SK-N-SH (cell line): ENCODE results near the gene PPP1R8. TPM values are rescaled to one million over a fixed set of nuclear protein-coding genes. Genes with fewer than 3 reads are reported as not detected.

Experiments used
- CTCF ChIA-PET: fragments of 300-600, 350-600 bp; formaldehyde crosslinking; extraction: SDS; loops from one replicate; lab custom pipeline; 2021; lab: Yijun Ruan, JAX
- POLR2A ChIA-PET: fragments of 350-600 bp; sonication (Branson Sonifier 250); formaldehyde crosslinking; extraction: SDS; loops from one replicate; lab custom pipeline; 2020; ENCODE audit warnings: antibody characterized with exemption, inconsistent platforms; lab: Yijun Ruan, JAX
- DNase-seq: peaks from one replicate; pipeline ENCODE4 v3.0.0; 2012
- H2AFZ ChIP-seq: fragments of 200-600 bp; sonication (generic); 2 replicates; pipeline ENCODE4 v1.8.1; 2016; ENCODE audit warnings: antibody characterized with exemption, mild to moderate bottlenecking, low read depth
- H3F3A ChIP-seq: fragments of 200-600 bp; sonication (generic); replicated peaks from 2 replicates; pipeline ENCODE3; 2016; ENCODE audit warnings: antibody characterized with exemption, mild to moderate bottlenecking; ENCODE audit not compliant: insufficient read depth
- H3K27ac ChIP-seq, 2 experiments: fragments of 200-500 bp in 1 of 2; fragments of 200-600 bp in 1 of 2; sonication (Bioruptor generic) in 1 of 2; sonication (generic), shearing (Covaris generic) in 1 of 2; 2 replicates each; pipeline versions ENCODE4 v1.5.1 to v1.6.1; 2014 to 2016; ENCODE audit warnings: low read depth in 2 of 2, inconsistent platforms in 1 of 2, low read length in 1 of 2, mild to moderate bottlenecking in 1 of 2, mixed read lengths in 1 of 2
- H3K27me3 ChIP-seq: fragments of 200-600 bp; sonication (generic), shearing (Covaris generic); 2 replicates; pipeline ENCODE4 v1.6.1; 2016; ENCODE audit warnings: mixed run types; ENCODE audit not compliant: insufficient read depth
- H3K36me3 ChIP-seq, 2 experiments: fragments of 200-500 bp in 1 of 2; fragments of 200-600 bp in 1 of 2; sonication (Bioruptor generic) in 1 of 2; sonication (generic) in 1 of 2; replicated peaks in 1 of 2; 2 replicates each; pipeline versions ENCODE3 to v1.5.1; 2014 to 2016; ENCODE audit warnings: low read length in 1 of 2, mild to moderate bottlenecking in 1 of 2; ENCODE audit not compliant: insufficient read depth in 2 of 2, control insufficient read depth in 1 of 2
- H3K4me1 ChIP-seq, 2 experiments: fragments of 200-500 bp in 1 of 2; fragments of 200-600 bp in 1 of 2; sonication (Bioruptor generic) in 1 of 2; sonication (generic), shearing (Covaris generic) in 1 of 2; 2 replicates each; pipeline versions ENCODE4 v1.5.1 to v1.6.1; 2014 to 2016; ENCODE audit warnings: low read depth in 1 of 2, low read length in 1 of 2, mixed run types in 1 of 2; ENCODE audit not compliant: insufficient read depth in 2 of 2, control insufficient read depth in 1 of 2
- H3K4me2 ChIP-seq: fragments of 200-600 bp; sonication (generic), shearing (Covaris generic); 2 replicates; pipeline ENCODE4 v1.6.1; 2017; ENCODE audit warnings: mixed run types
- H3K4me3 ChIP-seq, 2 experiments: fragments of 200-500 bp in 1 of 2; fragments of 200-600 bp in 1 of 2; sonication (Bioruptor generic) in 1 of 2; sonication (generic), shearing (Covaris generic) in 1 of 2; 2 replicates each; pipeline versions ENCODE4 v1.5.1 to v1.8.1; 2014 to 2016; ENCODE audit warnings: low read depth in 2 of 2, inconsistent platforms in 1 of 2, low read length in 1 of 2, mild to moderate bottlenecking in 1 of 2, mixed read lengths in 1 of 2, moderate library complexity in 1 of 2
- H3K79me2 ChIP-seq: fragments of 200-600 bp; sonication (generic); 2 replicates; pipeline ENCODE4 v1.8.1; 2017; ENCODE audit warnings: mild to moderate bottlenecking; ENCODE audit not compliant: insufficient read depth
- H3K9ac ChIP-seq: fragments of 200-600 bp; sonication (generic); 2 replicates; pipeline ENCODE4 v1.6.1; 2017; ENCODE audit warnings: mixed run types
- H3K9me2 ChIP-seq: fragments of 200-600 bp; sonication (generic); 2 replicates; pipeline ENCODE4 v1.6.1; 2017; ENCODE audit warnings: mixed run types
- H3K9me3 ChIP-seq: fragments of 200-600 bp; sonication (generic); 2 replicates; pipeline ENCODE4 v1.6.1; 2017; ENCODE audit warnings: mixed run types, mild to moderate bottlenecking, moderate library complexity
- H4K20me1 ChIP-seq: fragments of 200-600 bp; sonication (generic); 2 replicates; pipeline ENCODE4 v1.6.1; 2017; ENCODE audit warnings: mild to moderate bottlenecking, mixed run types; ENCODE audit not compliant: insufficient read depth
- EZH2phosphoT487 ChIP-seq: fragments of 200-600 bp; sonication (generic); IDR thresholded peaks from 2 replicates; pipeline ENCODE4 v1.6.1; 2017; ENCODE audit warnings: low read depth, mixed run types, mild to moderate bottlenecking, antibody characterized with exemption, moderate library complexity, borderline replicate concordance
- GABPA ChIP-seq: IDR thresholded peaks from 2 replicates; pipeline ENCODE4 v1.4.0; 2012; ENCODE audit warnings: low read depth, mild to moderate bottlenecking
- GATA2 ChIP-seq: sonication (generic); formaldehyde crosslinking; IDR thresholded peaks from 2 replicates; pipeline ENCODE4 v1.5.0; 2020; ENCODE audit warnings: mild to moderate bottlenecking, missing genetic modification reagents
- JUND ChIP-seq: IDR thresholded peaks from 2 replicates; pipeline ENCODE4 v1.4.0; 2012
- MEF2A ChIP-seq: IDR thresholded peaks from 2 replicates; pipeline ENCODE4 v1.4.0; 2012; ENCODE audit warnings: low read depth, borderline replicate concordance
- POLR2AphosphoS5 ChIP-seq: IDR thresholded peaks from 2 replicates; pipeline ENCODE4 v1.6.1; 2012; ENCODE audit warnings: low read depth, low read length
- SIN3A ChIP-seq: IDR thresholded peaks from 2 replicates; pipeline ENCODE4 v1.6.1; 2012; ENCODE audit warnings: low read depth, mild to moderate bottlenecking, low read length, moderate library complexity, borderline replicate concordance
- SMC3 ChIP-seq: IDR thresholded peaks from 2 replicates; pipeline ENCODE4 v1.6.1; 2012; ENCODE audit warnings: low read depth, low read length, improper control_type of control experiment
- USF2 ChIP-seq: fragments of 150-350 bp; IDR thresholded peaks from 2 replicates; pipeline ENCODE4 v1.6.1; 2017; ENCODE audit warnings: antibody characterized with exemption, low read length, low read depth, borderline replicate concordance
- WGBS: methylation state at CpG from one replicate; pipeline ENCODE4 v1.1.6; 2017; ENCODE audit warnings: low lambda C conversion rate; 5-methylcytosine and 5-hydroxymethylcytosine counted together
- polyA plus RNA-seq, 3 experiments: library from polyadenylated mRNA; depleted of rRNA; stranded (reverse); fragments of >200 nt; gene quantifications; 2 replicates each; pipeline ENCODE4 v1.2.3, GENCODE V29; 2012
- TF ChIP-seq, protein P1 (sequence below): fragments of 150-350 bp; IDR thresholded peaks from 2 replicates; pipeline ENCODE4 v1.6.1; 2016; ENCODE audit warnings: mild to moderate bottlenecking, low read depth, low read length
- TF ChIP-seq, protein P2 (sequence below): IDR thresholded peaks from 2 replicates; pipeline ENCODE4 v1.4.0; 2012; ENCODE audit warnings: low read depth, borderline replicate concordance
- TF ChIP-seq, protein P3 (sequence below): fragments of 200-600 bp; sonication (generic); IDR thresholded peaks from 2 replicates; pipeline ENCODE4 v1.6.1; 2017; ENCODE audit warnings: antibody characterized with exemption, mild to moderate bottlenecking, moderate library complexity

The PPP1R8 gene
- polyA plus RNA-seq, 1 of the 3 experiments (the other 2 are of a cell fraction): 41.8 TPM

DNA sequence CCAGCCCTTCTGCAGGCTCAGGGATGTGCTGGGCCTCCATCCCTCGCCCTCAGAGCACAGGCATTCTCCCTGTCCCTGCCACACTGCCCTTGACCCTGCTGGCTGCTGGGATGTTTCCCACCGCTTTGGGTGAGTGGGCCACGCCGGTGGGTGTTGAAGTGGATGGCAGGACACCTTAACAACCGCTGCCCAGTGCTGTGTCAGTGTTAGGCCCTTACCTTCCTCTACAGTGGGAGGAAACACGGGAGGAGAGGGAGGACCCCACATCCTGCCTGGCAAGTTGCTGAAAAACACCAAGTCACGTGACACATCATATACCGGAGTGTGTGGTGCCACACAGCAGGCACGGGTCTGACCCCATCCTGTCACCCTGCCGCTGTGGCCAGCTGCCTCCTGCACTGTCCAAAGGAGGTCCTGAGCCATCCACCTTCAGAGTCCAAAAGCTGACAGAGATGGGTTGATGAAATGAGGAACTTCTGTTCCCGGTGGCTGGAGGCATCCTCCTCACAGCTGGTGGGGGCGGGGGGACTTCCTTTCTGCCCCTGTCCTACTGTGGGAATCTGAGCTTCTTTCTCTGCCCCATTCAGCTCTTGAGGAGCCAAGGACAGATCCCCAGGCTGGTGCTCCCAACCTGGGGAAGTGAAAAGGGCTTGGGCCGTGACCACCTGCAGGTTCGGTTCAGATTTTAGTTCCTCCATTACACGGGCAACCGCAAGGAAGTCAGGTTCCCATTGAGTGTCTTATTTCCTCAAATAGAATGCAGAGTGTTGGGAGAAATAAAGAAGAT, 38.5 kb downstream of the PPP1R8 start:
- Histone ChIP-seq H3K27ac (no peak overlapping the region), H3K4me2 (no peak overlapping the region), H3K79me2 (no peaks in the 10 kb centered on the region), H3K9me2 (no peaks in the 10 kb centered on the region), H3K36me3 (no peaks in the 10 kb centered on the region), H2AFZ (no peak overlapping the region), H3F3A (peaks cover 13% of the 10 kb centered on the region), H4K20me1 (no peaks in the 10 kb centered on the region), H3K9ac (no peak overlapping the region), H3K27me3 (no peaks in the 10 kb centered on the region), H3K4me3 (no peak overlapping the region), H3K9me3 (no peaks in the 10 kb centered on the region), H3K4me1 (peaks cover 0 to 8% of the 10 kb centered on the region in 2 experiments; a peak in 1 of 4 replicates)
- CTCF ChIA-PET: interaction anchor here (0.7 kb wide), 1 partner anchor 11 kb away, joined by 3 read pairs; no protein-coding TSS in a partner anchor
- WGBS: 95% methylated on average over 7 of the region's 16 CpGs
- DNase-seq: no peak
- POLR2A ChIA-PET: no interaction called here
- TF ChIP-seq EZH2phosphoT487 (no peak), MEF2A (no peak), SMC3 (no peak), GATA2 (CRISPR knock-in tag) (no peak), USF2 (no peak), GABPA (no peak), SIN3A (no peak), JUND (no peak), POLR2AphosphoS5 (no peak)
- TF ChIP-seq, protein P1, sequence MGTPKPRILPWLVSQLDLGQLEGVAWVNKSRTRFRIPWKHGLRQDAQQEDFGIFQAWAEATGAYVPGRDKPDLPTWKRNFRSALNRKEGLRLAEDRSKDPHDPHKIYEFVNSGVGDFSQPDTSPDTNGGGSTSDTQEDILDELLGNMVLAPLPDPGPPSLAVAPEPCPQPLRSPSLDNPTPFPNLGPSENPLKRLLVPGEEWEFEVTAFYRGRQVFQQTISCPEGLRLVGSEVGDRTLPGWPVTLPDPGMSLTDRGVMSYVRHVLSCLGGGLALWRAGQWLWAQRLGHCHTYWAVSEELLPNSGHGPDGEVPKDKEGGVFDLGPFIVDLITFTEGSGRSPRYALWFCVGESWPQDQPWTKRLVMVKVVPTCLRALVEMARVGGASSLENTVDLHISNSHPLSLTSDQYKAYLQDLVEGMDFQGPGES: no peak
- TF ChIP-seq, protein P2, sequence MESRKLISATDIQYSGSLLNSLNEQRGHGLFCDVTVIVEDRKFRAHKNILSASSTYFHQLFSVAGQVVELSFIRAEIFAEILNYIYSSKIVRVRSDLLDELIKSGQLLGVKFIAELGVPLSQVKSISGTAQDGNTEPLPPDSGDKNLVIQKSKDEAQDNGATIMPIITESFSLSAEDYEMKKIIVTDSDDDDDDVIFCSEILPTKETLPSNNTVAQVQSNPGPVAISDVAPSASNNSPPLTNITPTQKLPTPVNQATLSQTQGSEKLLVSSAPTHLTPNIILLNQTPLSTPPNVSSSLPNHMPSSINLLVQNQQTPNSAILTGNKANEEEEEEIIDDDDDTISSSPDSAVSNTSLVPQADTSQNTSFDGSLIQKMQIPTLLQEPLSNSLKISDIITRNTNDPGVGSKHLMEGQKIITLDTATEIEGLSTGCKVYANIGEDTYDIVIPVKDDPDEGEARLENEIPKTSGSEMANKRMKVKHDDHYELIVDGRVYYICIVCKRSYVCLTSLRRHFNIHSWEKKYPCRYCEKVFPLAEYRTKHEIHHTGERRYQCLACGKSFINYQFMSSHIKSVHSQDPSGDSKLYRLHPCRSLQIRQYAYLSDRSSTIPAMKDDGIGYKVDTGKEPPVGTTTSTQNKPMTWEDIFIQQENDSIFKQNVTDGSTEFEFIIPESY: no peak
- TF ChIP-seq, protein P3, sequence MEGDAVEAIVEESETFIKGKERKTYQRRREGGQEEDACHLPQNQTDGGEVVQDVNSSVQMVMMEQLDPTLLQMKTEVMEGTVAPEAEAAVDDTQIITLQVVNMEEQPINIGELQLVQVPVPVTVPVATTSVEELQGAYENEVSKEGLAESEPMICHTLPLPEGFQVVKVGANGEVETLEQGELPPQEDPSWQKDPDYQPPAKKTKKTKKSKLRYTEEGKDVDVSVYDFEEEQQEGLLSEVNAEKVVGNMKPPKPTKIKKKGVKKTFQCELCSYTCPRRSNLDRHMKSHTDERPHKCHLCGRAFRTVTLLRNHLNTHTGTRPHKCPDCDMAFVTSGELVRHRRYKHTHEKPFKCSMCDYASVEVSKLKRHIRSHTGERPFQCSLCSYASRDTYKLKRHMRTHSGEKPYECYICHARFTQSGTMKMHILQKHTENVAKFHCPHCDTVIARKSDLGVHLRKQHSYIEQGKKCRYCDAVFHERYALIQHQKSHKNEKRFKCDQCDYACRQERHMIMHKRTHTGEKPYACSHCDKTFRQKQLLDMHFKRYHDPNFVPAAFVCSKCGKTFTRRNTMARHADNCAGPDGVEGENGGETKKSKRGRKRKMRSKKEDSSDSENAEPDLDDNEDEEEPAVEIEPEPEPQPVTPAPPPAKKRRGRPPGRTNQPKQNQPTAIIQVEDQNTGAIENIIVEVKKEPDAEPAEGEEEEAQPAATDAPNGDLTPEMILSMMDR: no peak
